ENCODE data around the gene C1QTNF6.
"Not testable (repeated sequence)": the region's sequence is repeated elsewhere in the genome, so short reads cannot be mapped to it uniquely, and the experiment has no call there.

The C1QTNF6 gene

DNA sequence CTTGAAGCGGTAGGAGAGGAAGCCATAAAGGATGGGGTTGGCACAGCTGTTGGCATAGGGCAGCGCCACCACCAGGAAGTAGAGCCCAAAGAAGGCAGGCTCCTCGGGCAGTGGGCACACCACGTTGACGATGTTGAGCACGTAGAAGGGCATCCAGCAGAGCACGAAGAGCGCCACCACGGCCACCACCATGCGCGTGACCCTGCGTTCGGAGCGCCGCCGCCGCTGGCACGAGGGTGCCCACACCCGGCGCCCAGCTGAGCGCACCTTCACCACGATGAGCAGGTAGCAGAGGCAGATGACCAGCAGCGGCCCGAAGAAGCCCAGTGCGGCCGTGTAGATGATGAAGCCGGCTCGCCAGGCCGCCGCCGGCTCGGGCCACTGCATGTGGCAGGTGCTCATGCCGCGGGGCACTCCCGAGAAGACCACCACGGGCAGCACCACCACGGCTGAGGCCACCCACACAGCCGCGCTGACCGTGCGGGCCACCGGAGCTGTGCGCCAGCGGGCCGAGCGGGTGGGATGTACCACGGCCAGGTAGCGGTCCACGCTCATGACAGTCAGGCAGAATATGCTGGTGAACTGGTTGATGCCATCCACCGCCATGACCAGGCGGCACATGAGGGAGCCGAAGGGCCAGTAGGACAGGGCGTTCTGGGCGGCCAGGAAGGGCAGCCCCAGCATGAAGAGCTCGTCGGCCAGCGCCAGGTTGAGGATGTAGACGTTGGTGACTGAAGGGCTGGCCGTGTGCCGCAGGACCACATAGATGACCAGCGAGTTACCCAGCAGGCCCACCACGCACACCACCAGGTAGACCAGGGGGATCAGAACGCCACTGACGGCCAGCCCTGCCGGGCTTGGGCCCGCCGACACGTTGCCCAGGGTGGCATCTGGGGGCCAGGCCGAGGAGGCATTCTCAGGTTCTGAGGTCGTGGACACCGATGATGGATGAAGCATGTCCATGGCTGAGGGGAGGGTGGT, 19.1 kb upstream of the C1QTNF6 start:
- DNase-seq, result no peak

DNA sequence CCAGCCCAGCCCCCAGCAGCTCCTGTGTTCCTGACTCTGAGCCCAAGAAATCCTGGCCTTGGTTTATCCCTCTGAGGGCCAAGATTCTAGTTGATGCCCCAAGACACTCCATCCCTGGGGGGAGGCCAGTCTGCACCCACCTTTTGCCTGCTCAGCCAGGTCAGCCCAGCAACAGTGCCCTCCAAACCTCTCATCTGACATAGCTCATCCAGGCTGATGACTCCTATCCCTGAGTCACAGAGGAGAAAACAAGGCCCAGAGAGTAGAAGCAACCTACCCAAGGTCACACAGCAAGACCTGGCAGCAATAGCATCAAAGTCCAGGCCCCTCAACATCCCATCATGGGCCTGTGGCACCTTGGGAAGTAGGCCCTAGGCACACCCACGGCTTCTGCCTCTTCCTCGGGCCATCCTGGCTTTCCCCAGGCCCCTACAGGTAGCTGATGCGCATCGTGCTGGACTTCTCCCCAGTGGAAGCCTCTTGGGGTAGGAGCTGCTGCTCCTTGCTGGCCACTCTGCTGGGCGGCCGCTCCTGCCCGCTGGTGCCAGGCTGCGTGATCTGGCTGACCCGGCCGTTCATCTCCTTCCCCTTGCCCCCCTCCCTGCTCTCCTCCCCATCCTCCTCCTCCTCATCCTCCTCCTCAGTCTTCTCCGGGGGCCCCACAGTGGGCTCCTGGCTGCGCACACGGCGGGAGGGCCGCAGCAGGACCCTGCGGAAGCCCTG, 18.2 kb upstream of the C1QTNF6 start:
- no peak for DNase-seq

DNA sequence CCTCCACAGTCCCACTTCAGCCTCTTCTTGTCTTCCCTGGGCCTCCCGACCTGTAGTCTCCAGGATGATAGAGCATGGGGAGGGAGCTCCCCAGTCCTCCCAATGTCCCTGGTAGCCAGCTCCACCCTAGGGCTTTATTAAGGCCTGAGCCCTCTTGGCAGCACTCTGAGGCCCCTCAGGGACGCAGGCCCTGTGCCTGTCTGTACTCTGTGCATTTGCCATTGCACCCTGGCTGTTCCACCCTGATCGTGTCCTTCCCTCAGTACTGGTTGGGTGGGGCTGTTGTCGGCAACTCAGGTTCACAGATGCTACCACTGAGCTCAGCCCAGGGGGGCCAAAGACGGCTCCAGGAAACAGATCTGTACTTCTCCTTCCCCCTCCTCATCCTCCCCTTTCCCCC, 17.0 kb upstream of the C1QTNF6 start:
- DNase-seq, result no peak

DNA sequence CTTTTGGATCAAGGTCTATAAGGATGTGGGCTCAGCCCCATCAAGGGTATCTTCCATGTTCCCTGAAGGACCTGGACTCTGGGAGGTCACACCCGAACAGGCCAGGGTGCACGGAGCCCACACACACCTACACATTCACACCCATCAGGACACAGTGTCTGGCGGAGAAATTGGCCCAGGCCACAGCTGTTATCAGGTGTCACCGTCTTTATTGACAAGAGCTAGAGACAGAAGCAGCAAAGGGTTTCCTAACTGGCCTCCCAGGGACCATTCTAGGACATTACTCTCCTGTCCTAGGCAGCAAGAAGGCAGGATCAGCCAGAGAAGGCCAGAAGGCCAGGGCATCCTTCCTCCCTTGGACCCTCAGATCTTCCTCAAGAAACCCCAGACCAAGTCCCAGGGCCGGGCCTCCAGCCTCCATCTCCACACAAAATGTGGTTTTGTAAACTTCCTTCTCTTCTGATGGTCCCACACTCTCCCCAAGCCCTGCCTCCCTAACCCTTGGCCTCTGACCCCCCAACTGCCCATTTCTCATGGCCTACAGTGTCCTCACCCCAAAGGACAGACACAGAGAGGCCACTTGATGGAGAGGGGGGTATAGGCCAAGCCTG, 16.1 kb upstream of the C1QTNF6 start:
- DNase-seq, result no peak

DNA sequence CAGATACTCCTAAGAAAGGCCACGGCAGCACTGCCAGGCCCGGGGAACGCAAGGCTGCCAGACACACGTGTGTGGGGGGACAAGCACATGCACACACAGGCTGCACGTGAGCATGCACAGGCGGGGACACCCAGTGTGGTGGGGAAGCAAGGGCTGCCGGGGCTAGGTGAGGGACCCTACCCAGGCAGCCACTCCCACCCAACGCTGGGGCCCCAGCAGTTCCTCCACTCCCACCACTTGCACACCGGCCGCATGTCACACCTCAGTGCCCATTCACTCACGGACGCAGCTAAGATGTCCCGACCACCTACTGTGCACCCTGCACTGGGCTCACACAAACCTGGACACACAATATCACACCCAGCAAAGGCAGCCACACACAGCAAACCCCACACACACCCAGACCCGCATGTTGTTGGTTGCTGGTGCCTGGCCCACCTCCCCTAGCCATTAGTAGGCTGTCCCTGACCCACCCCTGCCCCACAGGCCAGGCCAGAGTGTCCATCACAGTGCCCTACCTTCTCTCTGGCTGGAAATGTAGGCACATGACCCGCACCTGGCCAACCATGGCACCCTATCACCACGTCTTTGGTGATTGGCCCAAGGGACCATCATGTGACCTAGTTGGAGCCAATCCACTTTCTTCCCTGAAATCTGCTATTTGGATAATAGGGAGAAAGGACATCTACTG, 15.5 kb upstream of the C1QTNF6 start:
- no peak for DNase-seq

DNA sequence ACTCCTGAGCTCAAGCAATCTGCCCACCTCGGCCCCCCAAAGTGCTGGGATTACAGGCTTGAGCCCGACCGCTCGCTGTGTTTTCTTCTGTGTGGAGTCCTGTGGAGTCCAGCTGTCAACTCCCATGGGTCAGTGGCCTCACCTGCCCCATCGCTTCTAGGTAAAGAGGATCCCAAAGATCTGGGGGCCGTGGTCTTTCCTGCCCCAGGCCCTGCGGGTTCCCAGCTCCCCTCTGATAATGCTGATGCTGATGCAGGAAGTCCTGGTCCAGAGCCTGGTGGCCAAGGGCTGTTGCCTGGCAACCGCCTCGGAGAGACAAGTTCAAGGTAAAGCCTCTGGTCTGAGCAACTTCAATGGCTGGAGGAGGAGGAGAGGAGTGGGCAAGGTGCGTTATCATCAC, 14.7 kb upstream of the C1QTNF6 start:
- peak in 1 of 3 experiments; percentile 7 for DNase-seq

DNA sequence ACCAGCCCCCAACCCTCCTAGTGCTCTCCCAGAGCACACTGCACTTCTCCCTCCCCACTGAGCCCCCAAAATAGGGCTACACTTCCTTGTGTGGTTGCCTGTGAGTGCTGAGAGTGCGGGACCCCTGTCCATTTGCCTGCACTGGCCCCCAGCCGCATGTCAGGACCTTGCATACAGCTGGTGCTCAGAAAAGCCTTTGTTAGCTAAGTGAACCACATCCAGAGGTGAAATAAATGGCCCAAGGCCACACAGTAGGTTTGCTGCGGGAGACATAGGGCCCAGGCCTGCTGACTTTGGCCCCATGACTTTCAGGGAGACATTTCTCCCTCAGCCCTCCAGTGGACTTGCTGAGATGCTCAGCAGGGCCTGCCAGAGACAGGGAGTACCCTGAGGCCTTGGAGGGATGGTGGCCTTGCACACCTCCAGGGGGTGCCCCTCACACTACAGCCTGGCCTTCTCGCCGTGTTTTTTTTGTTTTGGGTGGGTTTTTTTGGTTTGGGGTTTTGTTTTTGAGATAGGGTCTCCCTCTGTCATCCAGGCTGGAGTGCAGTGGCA, 14.0 kb upstream of the C1QTNF6 start:
- no peak for DNase-seq

DNA sequence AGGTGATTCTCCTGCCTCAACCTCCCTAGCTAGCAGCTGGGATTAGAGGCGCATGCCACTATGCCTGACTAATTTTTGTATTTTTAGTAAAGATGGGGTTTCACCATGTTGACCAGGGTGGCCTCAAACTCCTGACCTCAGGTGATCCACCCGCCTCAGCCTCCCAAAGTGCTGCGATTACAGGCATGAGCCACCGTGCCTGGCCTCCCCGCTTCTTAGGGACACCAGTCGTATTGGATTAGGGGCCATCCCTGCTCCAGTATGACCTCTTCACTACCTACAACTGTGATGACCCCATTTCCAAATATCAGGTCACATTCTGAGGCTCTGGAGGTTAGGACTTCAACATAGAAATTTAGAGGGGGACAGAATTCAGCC, 13.4 kb upstream of the C1QTNF6 start:
- not testable (repeated sequence) for DNase-seq

DNA sequence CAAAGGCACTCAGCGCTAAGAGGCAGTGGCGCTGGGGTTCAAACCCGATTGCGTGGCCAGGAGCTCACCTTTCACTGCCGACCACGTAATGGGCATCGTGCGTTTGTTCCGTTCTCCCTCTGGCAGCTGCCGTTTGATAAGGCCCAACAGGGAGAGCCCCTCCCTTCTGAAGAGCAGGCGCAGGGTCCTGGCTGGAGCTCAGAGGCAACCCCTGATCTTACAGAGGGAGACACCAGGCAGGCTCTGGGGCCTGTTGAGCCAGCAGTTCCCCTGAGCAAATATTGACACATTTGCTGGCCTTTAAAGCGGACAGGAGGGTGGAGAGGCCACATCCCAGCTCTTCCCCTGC, 11.7 kb upstream of the C1QTNF6 start:
- DNase-seq, result peak in 2 of 3 experiments; percentile 33 to 86

DNA sequence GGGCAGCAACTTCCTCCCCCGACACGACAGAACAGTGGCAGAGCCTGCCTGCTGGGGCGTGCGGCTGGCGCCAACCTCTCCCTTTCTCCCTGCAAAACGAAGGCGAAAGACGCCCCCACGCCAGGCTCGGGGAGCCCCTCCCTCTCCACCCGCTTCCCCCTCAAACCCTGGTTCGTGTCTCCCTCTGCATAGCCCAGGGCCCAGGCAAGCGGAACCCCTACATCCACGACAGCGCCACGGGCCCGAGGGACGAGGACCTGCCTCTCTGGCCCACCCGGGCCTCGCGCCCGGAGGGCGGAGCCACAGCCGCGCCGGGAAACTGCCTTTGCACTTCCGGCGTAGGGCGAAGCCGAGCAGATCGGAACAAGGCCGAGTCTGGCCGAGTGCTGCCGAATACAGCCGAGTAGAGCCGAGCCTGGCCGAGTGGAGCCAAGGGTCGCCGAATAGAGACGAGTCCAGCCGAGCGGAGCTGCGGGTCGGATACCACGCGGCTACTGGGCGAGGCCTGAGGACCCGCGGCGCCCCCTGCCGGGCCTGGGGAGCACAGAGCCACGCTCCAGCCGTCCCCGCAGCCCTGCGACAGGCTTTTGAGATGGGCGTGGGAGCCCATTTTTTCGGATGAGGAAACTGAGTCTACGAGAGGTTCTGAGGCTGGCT, 11.2 kb upstream of the C1QTNF6 start:
- peak; percentile 91 to 96 (median 95) for DNase-seq

DNA sequence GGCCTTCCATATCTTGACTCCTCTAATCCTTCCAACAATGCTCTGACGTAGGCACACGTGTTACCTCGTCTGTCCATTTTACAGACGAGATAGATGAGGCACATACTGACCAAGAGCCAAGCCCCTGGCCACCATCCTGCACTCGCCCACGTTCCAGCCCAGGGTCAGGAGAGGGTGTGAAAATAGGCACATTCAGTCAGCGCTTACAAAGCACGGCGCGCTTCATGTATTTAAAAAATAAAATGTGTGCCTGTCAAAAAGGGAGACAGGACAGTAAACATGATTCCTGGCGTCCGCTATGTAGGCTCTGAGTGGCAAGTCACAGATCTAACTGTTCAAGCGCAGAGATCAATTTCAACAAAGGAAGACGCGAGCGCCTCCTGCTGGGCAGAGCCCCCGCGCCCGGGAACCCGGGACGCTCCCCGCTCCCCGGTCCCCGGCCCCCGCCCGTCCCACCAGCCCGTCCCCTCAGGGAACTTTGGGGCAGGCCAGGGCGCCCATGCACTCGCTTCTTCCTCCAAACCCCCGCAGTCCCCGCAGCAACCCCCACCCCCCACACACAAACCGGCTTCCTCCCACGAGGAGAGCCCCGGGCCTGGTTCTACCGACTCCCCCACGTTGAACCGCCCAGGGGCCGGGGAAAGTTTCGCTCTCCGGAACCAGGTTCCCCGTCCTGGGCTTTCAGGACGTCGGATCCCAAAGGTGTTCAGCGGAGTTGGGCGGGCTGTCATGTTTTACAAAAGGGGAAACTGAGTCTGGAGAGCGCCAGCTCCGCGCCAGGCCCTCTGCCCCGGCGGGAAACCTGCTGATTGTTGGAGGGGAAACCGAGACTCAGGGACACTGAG, 10.4 kb upstream of the C1QTNF6 start:
- peak; percentile 46 to 69 (median 58) for DNase-seq

DNA sequence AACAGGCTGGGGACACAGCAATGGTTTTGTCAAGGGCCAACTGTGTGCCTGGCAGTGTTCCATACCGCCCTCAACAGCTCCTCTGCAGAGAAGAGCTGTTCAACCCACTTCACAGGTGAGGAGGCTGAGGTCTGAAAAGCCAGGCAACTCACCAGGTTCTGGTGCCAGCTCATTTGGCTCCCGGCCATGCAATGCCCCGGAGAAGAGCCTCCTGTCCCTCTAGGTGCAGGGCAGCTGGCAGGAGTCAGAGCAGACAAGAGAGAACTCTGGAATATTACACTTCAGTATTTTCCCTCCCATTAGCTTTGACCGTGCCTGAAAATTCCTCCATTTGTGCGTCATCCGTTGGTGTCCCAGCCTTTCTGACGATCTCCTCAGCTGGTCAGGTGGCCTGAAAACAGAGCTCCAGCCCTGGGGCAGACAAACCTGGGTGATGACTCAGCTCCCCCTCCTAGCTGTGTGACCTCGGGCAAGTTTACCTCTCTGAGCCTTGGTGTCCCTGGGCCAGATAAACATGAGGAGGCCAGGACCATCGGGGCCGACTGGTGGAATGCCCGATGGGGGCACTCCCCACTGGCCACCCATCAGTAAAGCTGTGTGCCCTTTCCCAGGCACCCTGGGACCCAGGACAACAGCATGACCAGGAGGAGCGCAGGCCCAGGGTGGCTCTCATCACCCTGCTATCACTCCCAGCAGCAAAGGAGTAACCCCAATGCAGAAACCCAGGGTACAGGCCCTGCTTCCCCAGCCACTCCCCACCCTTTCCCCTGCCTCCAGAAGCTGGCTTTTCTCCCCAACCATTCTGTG, 9.6 kb upstream of the C1QTNF6 start:
- no peak for DNase-seq

DNA sequence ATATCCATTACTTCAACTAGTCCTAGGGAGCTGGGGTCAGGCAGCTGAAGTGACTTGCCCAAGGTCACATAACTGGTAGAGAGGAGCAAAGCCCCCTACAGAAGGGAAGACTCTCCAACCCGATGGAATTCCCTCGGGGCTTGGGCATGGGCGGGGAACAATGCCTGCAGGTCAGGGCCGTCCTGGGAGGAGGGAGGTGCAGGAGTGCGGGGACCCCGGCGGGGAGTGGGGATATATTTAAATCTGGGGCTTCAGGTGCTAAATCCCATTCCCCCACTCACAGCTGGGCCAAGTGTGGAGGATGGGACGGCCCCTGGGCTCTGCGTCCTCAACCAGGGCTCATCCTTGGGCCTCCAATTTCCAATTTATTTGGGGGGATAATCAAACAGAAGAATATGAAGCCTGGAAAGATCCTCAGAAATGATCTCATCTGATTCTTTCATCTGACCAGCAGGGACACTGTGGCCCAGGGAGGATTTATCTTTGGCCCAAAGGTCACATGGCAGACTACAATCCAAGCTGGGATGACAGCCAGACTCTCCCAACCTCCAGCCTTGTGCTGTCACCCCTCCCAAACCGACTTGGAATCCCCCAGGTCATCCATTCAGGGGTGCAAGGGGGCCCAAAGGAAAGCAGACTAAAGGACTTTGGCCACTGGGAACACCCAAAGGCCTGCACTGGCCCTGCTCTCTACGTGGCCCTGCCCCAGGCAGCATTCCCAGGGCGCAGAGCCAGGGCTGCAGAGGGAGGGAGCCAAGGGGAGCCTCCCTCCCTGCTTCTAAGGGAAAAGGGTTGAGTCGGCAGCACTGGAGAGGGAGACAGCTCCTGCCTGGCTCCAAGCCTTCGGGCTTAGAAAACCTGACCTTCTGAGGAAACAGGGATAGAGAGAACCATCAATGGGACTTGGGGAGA, 8.7 kb upstream of the C1QTNF6 start:
- no peak for DNase-seq

DNA sequence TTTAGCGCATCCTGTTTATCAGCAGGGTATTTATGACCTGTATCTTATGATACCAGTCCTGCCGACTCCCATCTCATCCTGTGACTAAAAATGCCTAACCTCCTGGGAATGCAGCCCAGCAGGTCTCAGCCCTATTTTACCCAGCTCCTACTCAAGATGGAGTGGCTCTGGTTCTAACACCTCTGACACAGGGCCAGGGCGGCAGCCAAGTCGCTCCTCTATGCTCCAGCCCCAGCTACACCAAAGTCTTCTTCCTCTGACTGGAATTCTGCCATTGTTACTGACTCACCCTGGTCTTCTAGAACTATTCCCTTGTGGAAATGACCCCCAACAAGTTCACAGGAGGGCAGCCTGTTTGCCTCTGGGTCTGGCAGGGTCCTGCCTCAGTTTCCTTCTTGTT, 7.9 kb upstream of the C1QTNF6 start:
- no peak for DNase-seq

DNA sequence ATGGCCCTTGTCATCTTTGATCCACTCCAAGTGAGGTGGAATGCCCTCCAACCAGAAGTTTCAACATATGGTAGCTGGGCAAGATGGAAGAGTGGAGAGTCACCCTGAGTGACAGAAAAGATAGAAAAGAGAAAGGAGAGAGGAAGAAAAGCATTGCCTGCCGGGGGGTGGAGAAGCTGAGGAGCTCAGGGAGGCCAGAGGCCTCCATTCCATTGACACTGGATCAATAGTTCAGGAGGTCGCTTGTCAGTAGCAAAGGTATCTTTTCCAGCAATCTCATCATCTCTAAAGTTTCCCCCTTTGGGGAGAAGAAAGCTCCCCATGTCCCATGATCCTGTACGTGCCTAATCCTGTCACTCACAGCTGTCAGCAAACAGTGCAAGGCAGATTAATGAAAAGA, 6.7 kb upstream of the C1QTNF6 start:
- no peak for DNase-seq

DNA sequence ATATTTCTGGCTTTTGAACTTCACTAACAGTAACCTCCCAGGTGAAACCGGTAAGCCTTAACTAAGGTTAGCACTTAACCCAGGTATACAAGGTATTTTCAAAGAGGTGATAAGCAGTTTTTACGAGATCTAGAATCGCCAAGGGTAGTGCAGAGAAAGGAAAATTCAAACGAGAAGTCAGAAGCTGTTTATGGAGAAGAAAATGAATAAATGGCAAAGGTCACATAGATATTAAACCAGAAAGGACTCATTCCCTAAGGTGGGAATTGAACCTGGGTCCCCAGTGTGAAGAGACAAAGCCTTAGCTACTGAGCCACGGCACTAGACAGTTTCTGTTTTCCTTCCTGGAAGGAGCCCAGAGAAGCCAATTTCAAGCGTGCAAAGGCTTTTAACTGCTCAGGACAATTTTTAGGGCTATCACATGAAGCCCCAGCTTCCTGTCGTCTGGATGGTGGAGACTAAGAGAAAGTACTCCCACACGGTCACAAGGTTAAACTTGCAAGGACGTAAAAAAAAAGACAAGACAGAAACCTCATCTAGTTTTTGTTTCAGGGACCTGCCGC, 5.7 kb upstream of the C1QTNF6 start:
- no peak for DNase-seq

DNA sequence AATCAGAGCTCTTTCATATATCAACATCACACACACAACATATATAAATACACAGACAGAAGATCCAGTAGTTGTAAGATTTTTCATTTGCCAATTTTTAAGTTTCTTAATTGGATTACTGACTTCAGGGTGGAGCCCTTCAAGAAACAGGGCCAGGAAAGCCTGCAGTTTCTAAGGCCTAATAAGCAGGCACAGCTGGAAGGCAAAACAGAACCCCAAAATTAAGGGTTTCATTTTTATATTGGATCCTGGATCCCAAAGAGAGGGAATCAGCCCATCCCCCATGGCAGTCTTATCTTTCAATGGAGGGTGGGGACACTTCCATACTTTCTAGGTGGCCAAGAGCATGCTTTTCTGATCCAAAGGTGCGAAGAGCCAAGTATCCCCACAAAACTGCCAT, 4.7 kb upstream of the C1QTNF6 start:
- DNase-seq, result no peak

DNA sequence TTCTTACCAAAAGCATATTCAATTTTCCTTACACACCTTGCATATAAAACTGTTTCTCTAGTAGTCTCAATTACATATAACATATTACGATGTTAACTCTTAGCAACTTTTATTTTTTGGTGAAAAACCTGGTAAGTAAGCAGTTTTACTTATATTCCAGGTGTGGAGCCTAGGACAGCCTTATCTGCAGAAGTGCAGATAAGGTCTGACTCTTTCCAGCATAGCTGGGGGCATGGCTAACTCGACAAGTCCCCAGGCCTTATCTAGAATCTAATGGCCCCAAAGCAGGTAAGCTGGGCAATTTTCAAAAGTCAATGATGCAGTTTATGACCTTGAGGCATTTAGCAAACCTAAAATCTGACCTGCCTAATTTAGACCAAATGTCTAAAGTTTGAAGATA, 4.2 kb upstream of the C1QTNF6 start:
- DNase-seq, result no peak

DNA sequence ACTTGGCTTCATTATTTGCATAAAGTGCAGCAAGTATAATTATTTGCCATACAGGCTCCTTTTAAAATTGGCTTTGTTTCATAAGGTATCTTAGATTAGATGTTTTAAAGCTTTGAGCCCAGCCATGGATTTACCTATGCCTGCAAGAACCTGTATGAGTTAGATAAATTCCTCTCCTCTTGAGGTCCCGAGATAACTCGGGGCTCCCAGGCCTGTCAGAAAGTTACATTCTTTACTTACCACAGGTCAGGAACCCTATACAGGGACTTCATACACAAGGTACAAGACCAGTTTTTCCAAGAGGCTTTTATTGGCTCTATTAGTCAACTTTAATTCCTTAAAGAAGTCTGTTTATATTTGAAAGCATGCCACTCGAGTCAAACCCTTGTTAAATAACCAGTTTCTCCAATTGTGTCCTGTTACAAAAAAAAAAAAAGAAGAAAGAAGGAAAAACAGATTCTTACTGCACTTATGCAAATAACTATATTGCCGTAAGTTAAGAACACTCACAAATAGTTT, 2.3 kb upstream of the C1QTNF6 start:
- DNase-seq, result no peak

All from NCI-H1417 (cell line).